GM18867 (cell line): ENCODE results near the gene SEC14L5.

Source experiments
- ATAC-seq: cut with Tn5 transposase; IDR thresholded peaks from one replicate; pipeline ENCODE4 v1.9.1; 2021; ENCODE audit warnings: mild to moderate bottlenecking, moderate library complexity; ENCODE audit not compliant: unreplicated experiment

The SEC14L5 gene

DNA sequence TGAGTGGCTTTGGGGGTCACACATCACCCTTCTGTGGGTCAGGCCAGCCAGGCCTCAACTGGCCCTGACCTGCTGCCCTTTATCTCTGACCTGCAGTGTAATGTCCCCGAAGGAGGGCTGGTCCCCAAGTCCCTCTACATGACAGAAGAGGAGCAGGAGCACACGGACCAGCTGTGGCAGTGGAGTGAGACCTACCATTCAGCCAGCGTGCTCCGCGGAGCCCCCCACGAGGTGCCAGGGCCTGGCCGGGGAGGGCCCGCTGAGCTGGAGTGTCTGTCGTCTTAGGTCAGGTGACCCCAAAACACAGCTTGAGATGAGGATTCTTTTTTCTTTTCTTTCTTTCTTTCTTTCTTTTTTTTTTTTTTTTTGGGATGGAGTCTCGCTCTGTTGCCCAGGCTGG is 49.1 kb downstream of the SEC14L5 start:
- no peak for ATAC-seq

GRCh38 chr16:5008311-5008731 is 50.2 kb downstream of the SEC14L5 start:
- no peak for ATAC-seq

DNA sequence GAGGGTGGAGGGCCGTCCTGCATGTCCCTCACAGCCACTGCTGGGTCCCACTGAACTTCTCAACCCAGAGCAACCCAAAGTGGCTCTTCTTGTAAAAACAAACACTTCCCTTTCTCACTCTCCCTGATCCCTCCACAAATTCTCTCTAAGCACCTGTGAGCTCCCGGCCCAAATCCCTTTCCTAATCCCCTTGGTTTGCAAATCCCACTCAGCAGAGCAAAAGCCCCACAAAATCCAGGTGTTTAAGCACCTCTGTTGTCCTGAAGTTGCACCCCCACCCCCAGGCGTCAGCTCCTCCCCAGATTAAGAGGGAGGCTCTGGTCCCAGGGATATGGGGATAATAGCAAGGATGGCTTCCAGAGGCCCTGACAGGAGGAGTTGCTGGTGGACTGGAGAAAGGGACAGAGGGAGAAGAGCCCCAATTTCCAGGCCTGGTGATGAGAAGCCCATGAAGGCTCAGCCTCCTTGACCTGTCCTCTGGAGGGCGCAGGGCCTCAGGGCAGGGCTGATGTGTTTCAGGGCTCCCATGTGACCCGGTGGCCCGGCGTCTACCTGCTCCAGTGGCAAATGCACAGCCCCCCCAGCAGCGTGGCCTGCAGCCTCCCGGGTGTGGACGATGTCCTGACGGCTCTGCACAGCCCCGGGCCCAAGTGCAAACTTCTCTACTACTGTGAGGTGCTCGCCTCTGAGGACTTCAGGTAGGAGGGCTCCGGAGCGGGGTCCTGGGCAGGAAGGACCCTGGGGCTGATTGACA is 52.6 kb downstream of the SEC14L5 start:
- no peak for ATAC-seq

DNA sequence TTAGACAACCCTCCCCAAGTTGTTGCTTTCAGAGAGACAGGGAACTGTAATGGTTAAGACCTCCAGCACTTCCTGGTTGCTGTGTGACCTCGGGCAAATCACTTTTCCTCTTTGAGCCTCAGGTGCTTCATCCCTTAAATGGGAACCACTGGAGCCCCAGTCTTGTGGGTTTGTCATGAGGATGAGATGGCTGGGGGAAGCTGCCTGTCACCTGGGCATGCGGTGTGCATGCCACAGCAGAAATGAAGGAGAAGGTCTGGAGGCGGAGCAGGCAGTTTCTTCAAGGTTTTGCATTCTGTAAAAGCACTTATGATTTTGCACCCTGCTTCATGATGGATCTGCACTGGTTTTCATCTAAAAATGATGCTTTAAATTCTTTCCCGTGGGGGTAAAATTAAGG is 53.5 kb downstream of the SEC14L5 start:
- ATAC-seq, result no peak

DNA sequence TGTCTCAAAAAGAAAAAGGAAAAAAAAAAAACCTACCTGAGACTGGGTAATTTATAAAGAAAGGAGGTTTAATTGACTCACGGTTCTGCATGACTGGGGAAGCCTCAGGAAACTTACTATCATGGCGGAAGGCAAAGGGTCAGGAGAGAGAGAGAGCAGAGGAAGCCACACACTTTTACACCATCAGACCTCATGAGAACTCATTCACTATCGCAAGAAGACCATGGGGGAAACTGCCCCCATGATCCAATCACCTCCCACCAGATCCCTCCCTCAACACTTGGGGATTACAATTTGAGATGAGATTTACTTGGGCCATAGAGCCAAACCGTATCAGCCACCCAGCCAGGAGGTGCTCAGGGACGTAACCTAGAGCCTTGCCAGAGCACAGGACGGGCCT is 54.8 kb downstream of the SEC14L5 start:
- no peak for ATAC-seq

DNA sequence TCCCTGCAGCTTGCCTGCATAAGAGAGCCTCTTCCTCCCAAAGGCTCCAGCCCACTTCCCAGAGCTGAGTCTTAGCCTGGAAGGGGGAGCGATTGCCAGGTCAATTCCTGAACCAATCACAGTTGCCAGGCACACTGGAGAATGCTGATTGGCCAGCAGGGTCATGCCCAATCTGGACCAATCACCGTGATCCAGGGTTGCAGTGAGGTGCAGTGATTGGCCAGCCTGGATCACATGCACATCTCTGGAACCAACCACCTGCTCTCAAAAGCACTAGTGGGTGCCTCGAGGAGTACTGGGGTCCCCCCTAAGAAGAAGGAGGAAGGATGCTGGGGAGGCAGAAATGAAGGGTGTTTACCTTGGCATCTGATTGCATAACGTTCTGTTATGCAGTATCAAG is 57.2 kb downstream of the SEC14L5 start:
- ATAC-seq, result no peak

DNA sequence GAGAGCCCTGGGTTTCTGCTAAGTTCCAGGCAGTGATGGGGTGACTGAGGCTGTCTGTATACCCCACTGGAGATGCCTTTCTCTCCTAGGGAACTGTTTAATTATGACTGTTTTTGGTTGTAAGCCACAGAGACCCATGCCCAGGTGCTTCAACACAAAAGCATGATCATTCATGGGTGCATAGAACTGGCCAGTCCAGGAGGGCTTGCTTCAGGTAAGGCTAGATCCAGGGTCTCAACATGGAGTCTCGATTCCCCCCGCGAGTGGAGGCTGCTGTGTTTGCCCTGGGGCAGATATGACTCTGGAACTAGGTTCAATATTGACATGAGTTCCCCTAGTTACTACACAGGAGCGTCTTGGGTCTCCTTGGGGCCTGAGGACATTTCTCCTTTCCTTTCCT is 57.8 kb downstream of the SEC14L5 start:
- ATAC-seq, result no peak

DNA sequence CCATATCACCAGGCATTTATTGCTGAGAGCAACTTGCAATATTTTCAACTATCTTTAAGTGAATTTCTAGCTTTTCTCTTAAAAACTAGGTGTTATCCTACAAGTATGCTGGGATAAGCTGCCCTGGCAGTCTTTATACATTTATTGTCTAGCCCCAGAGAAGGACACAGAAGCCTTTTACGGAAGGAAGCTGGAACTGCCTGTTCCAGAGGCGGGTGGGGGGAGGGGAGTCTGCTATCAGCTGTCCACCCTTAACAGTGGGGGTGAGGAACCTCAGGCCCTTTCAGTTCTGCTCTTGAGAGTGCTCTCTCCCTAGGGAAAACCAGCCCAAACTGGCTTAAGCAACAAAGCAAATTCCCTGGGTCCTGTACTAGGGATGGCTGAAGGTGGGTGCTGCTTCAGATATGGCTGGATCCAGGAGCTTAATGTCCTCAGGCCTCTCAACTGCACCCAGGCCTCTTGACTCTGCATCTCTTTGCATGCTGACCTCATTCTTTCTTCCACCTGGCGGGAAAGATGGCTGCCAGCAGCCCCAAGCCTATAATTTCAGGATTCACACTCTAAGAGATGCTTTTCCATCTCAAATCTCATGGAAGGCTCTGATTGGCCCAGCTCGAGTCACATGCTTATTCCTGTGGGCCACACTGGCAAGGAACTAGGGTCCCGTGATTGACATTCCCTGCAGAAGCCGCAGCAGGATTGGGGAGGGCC is 59.0 kb downstream of the SEC14L5 start:
- ATAC-seq, result no peak

- ATAC-seq, result no peak
Measured at GRCh38 chr16:5017678-5017969, 59.5 kb downstream of the SEC14L5 start.

DNA sequence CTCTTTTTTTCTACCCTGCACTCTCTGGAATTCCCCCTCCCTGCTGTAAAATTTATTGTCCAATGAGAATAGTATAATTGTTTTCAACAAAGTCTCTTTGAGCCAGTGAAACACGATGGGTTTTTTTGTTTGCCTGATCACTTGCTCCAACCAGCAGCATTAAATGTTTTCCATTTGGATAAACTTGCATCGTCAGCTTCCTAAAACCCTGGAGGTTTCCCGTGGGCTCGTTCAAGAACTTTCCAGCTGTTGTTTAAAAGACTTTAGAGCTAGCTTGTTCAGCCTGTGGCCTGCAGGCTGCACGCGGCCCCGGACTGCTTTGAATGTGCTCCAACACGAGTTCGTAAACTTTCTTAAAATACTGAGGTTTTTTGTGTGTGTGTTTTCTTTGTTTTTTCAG is 60.7 kb downstream of the SEC14L5 start:
- ATAC-seq, result no peak

GRCh38 chr16:5019775-5020174 is 61.6 kb downstream of the SEC14L5 start:
- ATAC-seq, result no peak

- no peak for ATAC-seq
Measured at GRCh38 chr16:5020551-5020950, 62.4 kb downstream of the SEC14L5 start.

- ATAC-seq, result no peak
Measured at GRCh38 chr16:5022521-5022920, 64.4 kb downstream of the SEC14L5 start.

- ATAC-seq, result no peak
Measured at GRCh38 chr16:5024632-5025031, 66.5 kb downstream of the SEC14L5 start.

- no peak for ATAC-seq
Measured at GRCh38 chr16:5025171-5025632, 67.1 kb downstream of the SEC14L5 start.

DNA sequence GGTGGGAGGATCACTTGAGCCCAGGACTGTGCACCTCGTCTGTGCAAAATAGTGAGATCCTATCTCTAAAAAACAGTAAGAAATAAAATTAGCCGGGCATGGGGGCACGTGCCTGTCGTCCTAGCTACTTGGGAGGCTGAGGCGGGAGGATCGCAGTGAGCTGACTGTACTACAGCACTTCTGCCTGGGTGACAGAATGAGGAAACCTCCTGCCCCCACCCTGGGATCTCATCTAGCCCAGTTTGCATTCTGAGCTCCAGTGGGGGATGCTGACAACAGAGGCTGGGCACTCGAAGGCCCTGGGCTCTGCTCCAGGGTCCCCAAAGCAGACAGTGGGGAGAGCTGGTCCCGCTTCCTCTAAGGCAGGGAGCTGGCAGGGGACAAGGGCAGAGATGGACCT is 68.5 kb downstream of the SEC14L5 start:
- ATAC-seq, result no peak

- no peak for ATAC-seq
Measured at GRCh38 chr16:5027086-5027485, 69.0 kb downstream of the SEC14L5 start.

GRCh38 chr16:5027575-5028235 is 69.6 kb downstream of the SEC14L5 start:
- ATAC-seq, result no peak

GRCh38 chr16:5028950-5029475 is 70.9 kb downstream of the SEC14L5 start:
- no peak for ATAC-seq

GRCh38 chr16:5030251-5030870 is 72.2 kb downstream of the SEC14L5 start:
- no peak for ATAC-seq

DNA sequence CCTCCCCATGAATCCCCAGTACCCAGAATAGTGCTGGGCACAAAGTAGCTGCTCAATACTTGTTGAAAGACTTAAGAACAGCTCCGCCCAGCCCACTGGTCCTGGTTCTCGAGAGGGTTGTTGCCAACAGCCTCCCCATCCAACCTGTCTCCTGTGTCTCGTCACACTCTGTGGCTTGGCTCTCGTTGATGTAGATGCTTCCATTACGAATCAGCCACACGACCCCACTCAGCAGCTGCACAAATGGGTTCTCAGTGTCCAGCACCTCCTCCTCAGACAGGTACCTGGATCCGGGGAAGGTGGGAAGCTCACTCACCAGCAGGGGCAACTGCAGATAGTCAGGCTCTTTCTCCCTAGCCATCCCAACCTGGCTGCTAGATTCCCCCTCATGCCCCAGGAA is 73.5 kb downstream of the SEC14L5 start:
- ATAC-seq, result no peak
